Pancreas (tissue), 10 donors: Measurements from ENCODE around the gene UBQLN3. TPM values are rescaled to one million over a fixed set of nuclear protein-coding genes. Genes with fewer than 3 reads are reported as not detected.

Experiments used
- ATAC-seq, 4 donors: fragments of 200-7000 bp; cut with Tn5 transposase; one replicate each; pipeline versions ENCODE4 v1.8.0 to v1.9.1; 2020; ENCODE audit warnings: mild to moderate bottlenecking in 4 of 4, moderate library complexity in 4 of 4
- DNase-seq, 6 donors: peaks; one replicate each; pipeline ENCODE4 v3.0.0-alpha.2; 2020
- FAIRE-seq: peaks from 2 replicates; lab custom pipeline; 2012; peaks lifted over from hg19 to GRCh38; lab: Jason Lieb, UNC
- H3K27ac ChIP-seq, 4 donors: fragments of 200-600 bp; sonication (generic); 1 replicate in 3 of 4; 2 replicates in 1 of 4; pipeline versions ENCODE4 v1.5.0 to v1.8.0; 2020
- H3K27me3 ChIP-seq, 4 donors: fragments of 200-600 bp; one replicate each; pipeline ENCODE4 v1.8.0; 2021
- H3K36me3 ChIP-seq, 3 donors: fragments of 200-600 bp; sonication (generic) in 1 of 3; one replicate each; pipeline versions ENCODE4 v1.5.0 to v1.8.0; 2020 to 2021
- H3K4me1 ChIP-seq, 3 donors: fragments of 200-600 bp; one replicate each; pipeline ENCODE4 v1.8.0; 2021
- H3K4me3 ChIP-seq, 4 donors: fragments of 200-600 bp; sonication (generic) in 2 of 4; one replicate each; pipeline versions ENCODE4 v1.5.0 to v1.8.0; 2020 to 2021
- H3K9me3 ChIP-seq, 4 donors: fragments of 200-600 bp; one replicate each; pipeline ENCODE4 v1.8.0; 2021
- WGBS, 2 donors: extraction: QIAGEN DNeasy Blood & Tissue Kit; methylation state at CpG; one replicate each; pipeline ENCODE4 v1.1.7; 2013; 5-methylcytosine and 5-hydroxymethylcytosine counted together
- intact Hi-C, 3 donors: fragments of 100-400 bp; cut with DNase I; formaldehyde crosslinking; loops; one replicate each; pipeline versions ENCODE4 v1.11.1 to v1.14.2; 2022
- polyA plus RNA-seq, 2 donors: library from polyadenylated mRNA; stranded (reverse); fragments of 200-250 nt; gene quantifications; one replicate each; pipeline ENCODE4 v1.2.3, GENCODE V29; 2013
- total RNA-seq, 6 donors: library from RNA; stranded (reverse); fragmentation: NEBNext Ultra II Directional in 4 of 6; extraction: Animal tissue kit (Norgen Biotek cat#: 25700) in 4 of 6; gene quantifications; one replicate each; pipeline versions ENCODE4 v1.2.1 to v1.2.4, GENCODE V29; 2021 to 2023
- TF ChIP-seq, protein P1 (sequence below), 4 donors: fragments of 200-600 bp; sonication (generic) in 3 of 4; IDR thresholded peaks; one replicate each; pipeline versions ENCODE4 v1.5.0 to v1.8.0; 2021; ENCODE audit warnings: antibody characterized with exemption in 4 of 4
- donor health status: healthy with polysubstance abuse.
- donor health status: DM: no; HTN: no; CAD: no; lungs with moderate emphysema.
- donor health status: DM: no; HTN: no; CAD: no.
- donor health status: control.
- donor health status: control.
- donor health status: Bipolar disorder and iron deficiency.
- donor health status: DM: yes; HTN: yes; CAD: no.
- donor health status: DM: no; HTN: no; CAD: no.
- donor health status: DM: no; HTN: no; CAD: no.
- donor health status: DM: yes; HTN: yes; CAD: no.

The UBQLN3 gene
- total and polyA plus RNA-seq, 8 donors, result 0.18 to 0.31 (median 0.22) TPM; not detected in 5

DNA sequence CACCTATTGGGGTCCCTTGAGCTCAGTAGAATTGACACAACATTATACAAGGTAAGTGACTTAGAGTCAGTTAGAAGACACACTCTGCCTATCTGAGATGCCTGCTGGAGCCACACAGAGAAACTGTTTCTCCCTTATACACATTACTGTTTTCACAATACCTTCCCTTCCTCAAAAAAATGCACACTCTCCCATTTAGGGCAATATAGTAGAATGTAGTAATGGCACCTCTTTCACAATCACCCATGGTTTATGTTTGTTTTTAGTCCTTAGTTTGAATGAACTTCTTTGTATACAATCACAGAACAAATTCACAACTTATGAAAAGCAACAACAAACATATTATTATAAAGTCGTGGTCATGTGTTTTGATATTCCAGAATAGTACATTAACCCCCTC lies 24.3 kb upstream of the UBQLN3 start:
- DNase-seq (no peak), FAIRE-seq (no peak), ATAC-seq (no peak)
- Histone ChIP-seq H3K4me1 (no peaks in the 10 kb centered on the region), H3K27ac (no peak overlapping the region), H3K4me3 (no peak overlapping the region), H3K27me3 (no peaks in the 10 kb centered on the region), H3K9me3 (no peaks in the 10 kb centered on the region), H3K36me3 (no peaks in the 10 kb centered on the region)
- WGBS, 2 donors, result 56 to 76% methylated on average over 1 of the region's 1 CpG
- intact Hi-C loops, result no loop called here
- TF ChIP-seq, protein P1, sequence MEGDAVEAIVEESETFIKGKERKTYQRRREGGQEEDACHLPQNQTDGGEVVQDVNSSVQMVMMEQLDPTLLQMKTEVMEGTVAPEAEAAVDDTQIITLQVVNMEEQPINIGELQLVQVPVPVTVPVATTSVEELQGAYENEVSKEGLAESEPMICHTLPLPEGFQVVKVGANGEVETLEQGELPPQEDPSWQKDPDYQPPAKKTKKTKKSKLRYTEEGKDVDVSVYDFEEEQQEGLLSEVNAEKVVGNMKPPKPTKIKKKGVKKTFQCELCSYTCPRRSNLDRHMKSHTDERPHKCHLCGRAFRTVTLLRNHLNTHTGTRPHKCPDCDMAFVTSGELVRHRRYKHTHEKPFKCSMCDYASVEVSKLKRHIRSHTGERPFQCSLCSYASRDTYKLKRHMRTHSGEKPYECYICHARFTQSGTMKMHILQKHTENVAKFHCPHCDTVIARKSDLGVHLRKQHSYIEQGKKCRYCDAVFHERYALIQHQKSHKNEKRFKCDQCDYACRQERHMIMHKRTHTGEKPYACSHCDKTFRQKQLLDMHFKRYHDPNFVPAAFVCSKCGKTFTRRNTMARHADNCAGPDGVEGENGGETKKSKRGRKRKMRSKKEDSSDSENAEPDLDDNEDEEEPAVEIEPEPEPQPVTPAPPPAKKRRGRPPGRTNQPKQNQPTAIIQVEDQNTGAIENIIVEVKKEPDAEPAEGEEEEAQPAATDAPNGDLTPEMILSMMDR (IDR thresholded peaks at IDR 0.05), result no peak

DNA sequence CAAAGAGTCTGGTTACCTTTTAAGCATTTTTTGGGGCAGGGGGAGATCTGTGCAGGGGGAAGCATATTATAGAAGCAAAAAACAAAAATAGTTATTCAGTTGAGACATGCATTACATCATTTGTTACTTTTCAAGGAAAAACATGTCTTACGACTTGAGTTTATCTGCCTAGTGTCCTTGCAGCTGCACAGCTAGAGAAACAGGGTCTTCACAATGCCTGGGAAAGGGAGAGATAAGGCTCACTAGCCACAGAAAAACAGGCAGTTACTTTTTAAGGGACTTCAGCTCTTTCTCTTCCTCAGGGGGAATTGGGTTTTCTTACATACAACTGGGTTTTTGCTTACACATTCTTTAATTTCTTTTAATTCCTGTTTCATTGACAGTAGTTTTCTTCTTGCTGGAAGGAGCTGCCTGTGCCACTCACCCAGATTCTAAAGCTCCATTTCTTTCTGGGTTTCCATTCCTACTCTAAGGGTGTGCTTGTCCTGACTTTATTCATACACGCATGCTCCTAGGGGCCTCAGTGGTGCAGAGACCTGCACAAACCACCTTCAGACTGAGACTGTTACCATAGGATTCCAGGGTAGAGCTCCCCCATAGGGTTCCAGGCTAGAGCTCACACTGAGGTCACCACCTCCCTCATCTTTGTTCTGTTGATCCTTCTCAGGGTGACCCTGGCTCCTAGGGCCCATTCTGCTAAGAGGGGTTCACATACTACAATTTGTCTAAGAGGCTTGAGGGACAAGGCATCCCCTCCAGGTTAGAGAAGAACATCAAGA lies 21.5 kb upstream of the UBQLN3 start:
- H3K27ac ChIP-seq, result no peak overlapping the region
- TF ChIP-seq, protein P1 (IDR thresholded peaks at IDR 0.05), result no peak
- FAIRE-seq, result no peak
- DNase-seq, result no peak
- no peaks in the 10 kb centered on the region for H3K27me3 ChIP-seq
- no peaks in the 10 kb centered on the region for H3K4me1 ChIP-seq
- H3K9me3 ChIP-seq, result no peaks in the 10 kb centered on the region
- intact Hi-C loops, result no loop called here
- H3K4me3 ChIP-seq, result no peak overlapping the region
- no peaks in the 10 kb centered on the region for H3K36me3 ChIP-seq
- no peak for ATAC-seq
- WGBS, 2 donors, result 60 to 61% methylated on average over 2 of the region's 2 CpGs

DNA sequence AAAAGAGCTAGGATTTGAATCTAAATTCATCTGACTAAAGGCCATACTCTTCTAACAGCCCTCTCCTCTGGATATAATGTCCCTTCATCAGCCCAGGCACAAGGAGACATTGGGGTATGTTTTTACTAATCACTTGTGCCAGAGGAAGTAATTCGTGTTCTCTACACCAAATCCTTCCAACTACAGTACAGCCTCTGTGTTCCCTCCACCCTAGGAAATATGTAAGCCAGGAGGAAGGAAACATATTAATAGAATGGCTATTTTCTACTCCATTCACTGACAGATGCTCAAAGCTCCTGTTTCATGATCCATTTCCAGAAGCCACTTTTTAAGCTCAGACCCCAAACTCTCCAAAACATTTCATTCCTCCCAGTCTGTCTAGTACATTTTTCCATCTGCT lies 18.7 kb upstream of the UBQLN3 start:
- TF ChIP-seq, protein P1 (IDR thresholded peaks at IDR 0.05), result no peak
- ATAC-seq (no peak), DNase-seq (no peak), FAIRE-seq (no peak)
- no peaks in the 10 kb centered on the region for H3K9me3 ChIP-seq
- intact Hi-C loops, result no loop called here
- H3K27me3 ChIP-seq, result no peaks in the 10 kb centered on the region
- no peaks in the 10 kb centered on the region for H3K4me1 ChIP-seq
- no peak overlapping the region for H3K4me3 ChIP-seq
- no peak overlapping the region for H3K27ac ChIP-seq
- 37 to 53% methylated on average over 1 of the region's 1 CpG for WGBS, 2 donors
- no peaks in the 10 kb centered on the region for H3K36me3 ChIP-seq

DNA sequence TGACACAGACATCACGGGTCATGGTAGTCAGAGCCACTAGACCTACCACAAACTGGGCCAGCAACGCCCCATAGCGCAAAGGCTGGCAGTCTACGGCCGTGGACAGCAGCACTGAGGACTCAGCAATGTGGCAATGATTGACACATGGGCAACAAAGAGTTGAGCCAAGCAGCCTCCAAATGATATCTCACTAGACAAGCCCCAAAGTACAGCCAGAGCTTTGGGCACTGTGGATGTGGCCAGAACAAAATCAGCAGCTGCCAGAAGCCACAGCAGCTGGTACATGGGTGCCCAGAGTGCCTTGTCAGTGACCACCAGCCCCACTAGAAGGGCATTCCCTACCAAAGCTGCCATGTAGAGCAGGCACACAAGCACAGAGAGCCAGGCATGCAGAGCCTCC lies 18.0 kb upstream of the UBQLN3 start:
- WGBS, 2 donors, result 92 to 94% methylated on average over 5 of the region's 5 CpGs
- TF ChIP-seq, protein P1 (IDR thresholded peaks at IDR 0.05), result no peak
- Histone ChIP-seq H3K4me3 (no peak overlapping the region), H3K27ac (no peak overlapping the region), H3K4me1 (no peaks in the 10 kb centered on the region), H3K9me3 (no peaks in the 10 kb centered on the region), H3K27me3 (no peaks in the 10 kb centered on the region), H3K36me3 (no peaks in the 10 kb centered on the region)
- ATAC-seq (no peak), DNase-seq (no peak), FAIRE-seq (no peak)
- intact Hi-C loops, result no loop called here

DNA sequence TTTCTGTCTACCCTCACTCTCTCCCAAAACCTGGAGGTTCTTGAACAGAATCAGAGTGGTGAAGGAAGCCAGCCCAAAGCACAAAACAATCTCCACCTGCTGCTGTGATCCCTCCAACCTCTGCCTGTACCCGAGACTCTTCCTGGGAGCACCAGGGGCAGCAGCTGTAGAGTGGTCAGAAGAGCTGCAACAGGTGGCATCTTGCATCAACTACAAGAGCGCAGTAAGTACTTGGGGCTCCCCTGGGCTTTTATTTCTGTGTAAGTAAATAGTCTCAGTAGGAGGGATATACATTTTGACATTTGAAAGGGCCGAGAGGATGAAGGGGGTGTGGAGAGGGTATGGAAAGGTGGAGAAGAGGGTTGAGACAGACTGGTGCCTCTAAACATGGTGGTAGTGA lies 15.0 kb upstream of the UBQLN3 start:
- H3K9me3 ChIP-seq, result no peaks in the 10 kb centered on the region
- H3K4me3 ChIP-seq, result no peak overlapping the region
- intact Hi-C loops, result no loop called here
- no peaks in the 10 kb centered on the region for H3K4me1 ChIP-seq
- H3K36me3 ChIP-seq, result no peaks in the 10 kb centered on the region
- 62 to 66% methylated on average over 3 of the region's 3 CpGs for WGBS, 2 donors
- no peak for ATAC-seq
- TF ChIP-seq, protein P1 (IDR thresholded peaks at IDR 0.05), result no peak
- H3K27me3 ChIP-seq, result no peaks in the 10 kb centered on the region
- no peak for DNase-seq
- FAIRE-seq, result no peak
- no peak overlapping the region for H3K27ac ChIP-seq
